ENCODE data around the gene TNP2. TPM values are rescaled to one million over a fixed set of nuclear protein-coding genes. Genes with fewer than 3 reads are reported as not detected.

TNP2 gene
- polyA plus RNA-seq, 3 donors: not detected

- Histone ChIP-seq H3K27ac (ENCODE audit: low read depth in 1 of 2, low read length in 2 of 2) (no peak overlapping the region), H3K79me2 (ENCODE audit: insufficient read depth, low read length) (no peaks in the 10 kb centered on the region), H3K27me3 (ENCODE audit: control insufficient read depth in 2 of 2, insufficient read depth in 2 of 2, low read length in 2 of 2) (peaks cover 0 to 16% of the 10 kb centered on the region in 2 donors), H3K9me3 (replicated peaks in 1 of 2; ENCODE audit: control insufficient read depth in 1 of 2, insufficient read depth in 1 of 2, low read length in 2 of 2) (no peaks in the 10 kb centered on the region), H3K4me2 (replicated peaks; ENCODE audit: extremely low read depth, low read length, poor library complexity, severe bottlenecking) (no peak overlapping the region), H3K4me3 (replicated peaks in 1 of 3; ENCODE audit: low read depth in 2 of 3, low read length in 3 of 3) (no peak overlapping the region), H2AFZ (ENCODE audit: insufficient read depth, low read depth, low read length, poor library complexity, severe bottlenecking) (no peak overlapping the region), H3K36me3 (replicated peaks in 1 of 2; ENCODE audit: control insufficient read depth in 1 of 2, insufficient read depth in 2 of 2, low read length in 2 of 2) (no peaks in the 10 kb centered on the region), H4K20me1 (ENCODE audit: insufficient read depth, low read length) (peaks cover 3% of the 10 kb centered on the region), H3K9ac (ENCODE audit: insufficient read depth, low read length, poor library complexity, severe bottlenecking) (no peak overlapping the region), H3K4me1 (ENCODE audit: control insufficient read depth in 1 of 2, insufficient read depth in 2 of 2, low read length in 2 of 2) (peaks cover 6 to 14% of the 10 kb centered on the region in 2 donors)
- peaks cover 5% of the 10 kb centered on the region in 2 donors for H3K36me3 Mint-ChIP-seq
- no peak overlapping the region for H3K4me3 Mint-ChIP-seq
- peaks cover 27 to 44% (median 36%) of the 10 kb centered on the region in 3 donors for H3K27me3 Mint-ChIP-seq (ENCODE audit: low read depth in 3 of 3)
- no peak for DNase-seq
- H3K4me1 Mint-ChIP-seq: peaks cover 12% of the 10 kb centered on the region
- peaks cover 0 to 3% (median 0%) of the 10 kb centered on the region in 7 donors for H3K9me3 Mint-ChIP-seq
- TF ChIP-seq, protein P1, sequence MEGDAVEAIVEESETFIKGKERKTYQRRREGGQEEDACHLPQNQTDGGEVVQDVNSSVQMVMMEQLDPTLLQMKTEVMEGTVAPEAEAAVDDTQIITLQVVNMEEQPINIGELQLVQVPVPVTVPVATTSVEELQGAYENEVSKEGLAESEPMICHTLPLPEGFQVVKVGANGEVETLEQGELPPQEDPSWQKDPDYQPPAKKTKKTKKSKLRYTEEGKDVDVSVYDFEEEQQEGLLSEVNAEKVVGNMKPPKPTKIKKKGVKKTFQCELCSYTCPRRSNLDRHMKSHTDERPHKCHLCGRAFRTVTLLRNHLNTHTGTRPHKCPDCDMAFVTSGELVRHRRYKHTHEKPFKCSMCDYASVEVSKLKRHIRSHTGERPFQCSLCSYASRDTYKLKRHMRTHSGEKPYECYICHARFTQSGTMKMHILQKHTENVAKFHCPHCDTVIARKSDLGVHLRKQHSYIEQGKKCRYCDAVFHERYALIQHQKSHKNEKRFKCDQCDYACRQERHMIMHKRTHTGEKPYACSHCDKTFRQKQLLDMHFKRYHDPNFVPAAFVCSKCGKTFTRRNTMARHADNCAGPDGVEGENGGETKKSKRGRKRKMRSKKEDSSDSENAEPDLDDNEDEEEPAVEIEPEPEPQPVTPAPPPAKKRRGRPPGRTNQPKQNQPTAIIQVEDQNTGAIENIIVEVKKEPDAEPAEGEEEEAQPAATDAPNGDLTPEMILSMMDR (IDR thresholded peaks at IDR 0.05): no peak
- 94% methylated on average over 14 of the region's 16 CpGs for WGBS (ENCODE audit: insufficient coverage)
- peak overlapping the region in 1 of 7 donors; percentile 36 for H3K27ac Mint-ChIP-seq
- intact Hi-C loops (cut with micrococcal nuclease): loop anchor here in 1 of 2 donors (10.0 kb wide), 1 partner anchor 45 kb away; no protein-coding TSS in a partner anchor
Observed at GRCh38 chr16:11250091-11250785, 18.9 kb downstream of the TNP2 start.

- peaks cover 0 to 4% (median 0%) of the 10 kb centered on the region in 7 donors for H3K9me3 Mint-ChIP-seq
- Histone ChIP-seq H3K9me3 (replicated peaks in 1 of 2; ENCODE audit: control insufficient read depth in 1 of 2, insufficient read depth in 1 of 2, low read length in 2 of 2) (no peaks in the 10 kb centered on the region), H4K20me1 (ENCODE audit: insufficient read depth, low read length) (peaks cover 1% of the 10 kb centered on the region), H3K9ac (ENCODE audit: insufficient read depth, low read length, poor library complexity, severe bottlenecking) (no peak overlapping the region), H3K36me3 (replicated peaks in 1 of 2; ENCODE audit: control insufficient read depth in 1 of 2, insufficient read depth in 2 of 2, low read length in 2 of 2) (no peaks in the 10 kb centered on the region), H3K79me2 (ENCODE audit: insufficient read depth, low read length) (no peaks in the 10 kb centered on the region), H3K27me3 (ENCODE audit: control insufficient read depth in 2 of 2, insufficient read depth in 2 of 2, low read length in 2 of 2) (peaks cover 0 to 13% of the 10 kb centered on the region in 2 donors), H3K27ac (ENCODE audit: low read depth in 1 of 2, low read length in 2 of 2) (no peak overlapping the region), H3K4me3 (replicated peaks in 1 of 3; ENCODE audit: low read depth in 2 of 3, low read length in 3 of 3) (no peak overlapping the region), H2AFZ (ENCODE audit: insufficient read depth, low read depth, low read length, poor library complexity, severe bottlenecking) (no peak overlapping the region), H3K4me2 (replicated peaks; ENCODE audit: extremely low read depth, low read length, poor library complexity, severe bottlenecking) (no peak overlapping the region), H3K4me1 (ENCODE audit: control insufficient read depth in 1 of 2, insufficient read depth in 2 of 2, low read length in 2 of 2) (peaks cover under 1 to 6% of the 10 kb centered on the region in 2 donors)
- 96% methylated on average over 60 of the region's 63 CpGs for WGBS (ENCODE audit: insufficient coverage)
- H3K4me1 Mint-ChIP-seq: peaks cover 12% of the 10 kb centered on the region
- H3K36me3 Mint-ChIP-seq: peaks cover 5% of the 10 kb centered on the region in 2 donors
- no peak overlapping the region for H3K4me3 Mint-ChIP-seq
- peak overlapping the region in 1 of 7 donors; percentile 36 for H3K27ac Mint-ChIP-seq
- TF ChIP-seq, protein P1 (IDR thresholded peaks at IDR 0.05): no peak
- no peak for DNase-seq
- intact Hi-C loops (cut with micrococcal nuclease): loop anchor here in 1 of 2 donors (10.0 kb wide), 1 partner anchor 45 kb away; no protein-coding TSS in a partner anchor
- peaks cover 25 to 40% (median 34%) of the 10 kb centered on the region in 3 donors for H3K27me3 Mint-ChIP-seq (ENCODE audit: low read depth in 3 of 3)
Observed at GRCh38 chr16:11249233-11250061, 19.7 kb downstream of the TNP2 start.

All from CD14-positive monocyte (primary cell).